GM12878 (cell line): ENCODE data around the gene CWF19L2. TPM values are rescaled to one million over a fixed set of nuclear protein-coding genes. Genes with fewer than 3 reads are reported as not detected.

Experiments used
- ATAC-seq: fragments of 200-7000 bp; cut with Tn5 transposase; 3 replicates; pipeline ENCODE4 v1.9.1; 2020; ENCODE audit warnings: mild to moderate bottlenecking, moderate library complexity
- BruUV-seq: library from RNA; stranded (reverse); fragments of 400-500 nt; replicated peaks from 2 replicates; lab custom pipeline; 2021; lab: Mats Ljungman, UMichigan
- CTCF ChIA-PET: fragments of 300-600 bp; sonication (Branson Sonifier 250); formaldehyde crosslinking; extraction: SDS; loops from one replicate; lab custom pipeline; 2021; ENCODE audit warnings: inconsistent platforms; lab: Yijun Ruan, JAX
- POLR2A ChIA-PET: fragments of 350-600 bp; formaldehyde crosslinking; extraction: SDS; loops from one replicate; lab custom pipeline; 2021; ENCODE audit warnings: inconsistent platforms; lab: Charles Lee
- RAD21 ChIA-PET: fragments of 300-600 bp; sonication (Branson Sonifier 250); formaldehyde crosslinking; loops from one replicate; lab custom pipeline; 2023; ENCODE audit warnings: antibody characterized with exemption; ENCODE audit not compliant: unreplicated experiment; lab: Charles Lee
- SMC1A ChIA-PET: fragments of 300-600 bp; sonication (Branson Sonifier 250); formaldehyde crosslinking; loops from one replicate; lab custom pipeline; 2023; ENCODE audit not compliant: unreplicated experiment, uncharacterized antibody; lab: Charles Lee
- DNase-seq: peaks from one replicate; pipeline ENCODE4 v3.0.0-alpha.2; 2011; ENCODE audit warnings: low read depth, low spot score
- FAIRE-seq: peaks from 3 replicates; lab custom pipeline; 2011; peaks lifted over from hg19 to GRCh38; lab: Jason Lieb, UNC
- H2AFZ ChIP-seq: 2 replicates; pipeline ENCODE4 v1.6.0; 2011; ENCODE audit warnings: low read depth, low read length, control low read depth; ENCODE audit not compliant: control insufficient read depth
- H3K27ac ChIP-seq: 2 replicates; pipeline ENCODE4 v1.5.1; 2011; ENCODE audit warnings: control low read depth; ENCODE audit not compliant: control insufficient read depth, insufficient read depth
- H3K27me3 ChIP-seq, 2 experiments: replicated peaks in 1 of 2; 2 replicates each; pipeline versions ENCODE4 v1.6.0 to v1.6.1; 2011; ENCODE audit warnings: low read length in 1 of 2; ENCODE audit not compliant: control insufficient read depth in 2 of 2, insufficient read depth in 2 of 2
- H3K36me3 ChIP-seq, 2 experiments: 2 replicates each; pipeline ENCODE4 v1.5.1; 2011; ENCODE audit warnings: low read length in 1 of 2; ENCODE audit not compliant: control insufficient read depth in 2 of 2, insufficient read depth in 2 of 2
- H3K4me1 ChIP-seq: 2 replicates; pipeline ENCODE4 v1.6.1; 2011; ENCODE audit warnings: mild to moderate bottlenecking, low read length, moderate library complexity, mixed read lengths; ENCODE audit not compliant: control insufficient read depth, insufficient read depth
- H3K4me2 ChIP-seq: 2 replicates; pipeline ENCODE4 v1.6.0; 2011; ENCODE audit warnings: control low read depth; ENCODE audit not compliant: control insufficient read depth, insufficient read depth
- H3K4me3 ChIP-seq: fragments of 200-600 bp; sonication (generic); 2 replicates; pipeline ENCODE4 v1.5.1; 2016
- H3K79me2 ChIP-seq: 2 replicates; pipeline ENCODE4 v1.6.0; 2011; ENCODE audit warnings: low read length; ENCODE audit not compliant: control insufficient read depth, insufficient read depth
- H3K9ac ChIP-seq: 2 replicates; pipeline ENCODE4 v1.8.0; 2011; ENCODE audit warnings: low read length, control low read depth, mixed read lengths; ENCODE audit not compliant: control insufficient read depth, insufficient read depth
- H3K9me3 ChIP-seq: replicated peaks from 3 replicates; pipeline ENCODE4 v1.5.1; 2011; ENCODE audit warnings: mild to moderate bottlenecking, low read length; ENCODE audit not compliant: control insufficient read depth, insufficient read depth
- H4K20me1 ChIP-seq: 2 replicates; pipeline ENCODE4 v1.6.0; 2011; ENCODE audit not compliant: control insufficient read depth, insufficient read depth
- CHD1 ChIP-seq: IDR thresholded peaks from 2 replicates; pipeline ENCODE4 v1.6.1; 2012; ENCODE audit warnings: low read depth, low read length, improper control_type of control experiment
- HDAC6 ChIP-seq: fragments of 200-600 bp; sonication (generic); IDR thresholded peaks from one replicate; pipeline ENCODE4 v1.8.0; 2017; ENCODE audit warnings: antibody characterized with exemption; ENCODE audit not compliant: unreplicated experiment
- IKZF2 ChIP-seq, 2 experiments: fragments of 450-650 bp; IDR thresholded peaks; 2 replicates each; pipeline ENCODE4 v1.6.1; 2017; ENCODE audit warnings: mild to moderate bottlenecking in 2 of 2, moderate library complexity in 2 of 2
- NR2C2 ChIP-seq: IDR thresholded peaks from 2 replicates; pipeline ENCODE4 v1.6.1; 2011; ENCODE audit warnings: borderline replicate concordance, low read depth; ENCODE audit not compliant: control insufficient read depth, insufficient read length
- PAX8 ChIP-seq: fragments of 450-650 bp; IDR thresholded peaks from 2 replicates; pipeline ENCODE4 v1.6.1; 2017; ENCODE audit warnings: mild to moderate bottlenecking, moderate library complexity
- SIN3A ChIP-seq: IDR thresholded peaks from 2 replicates; pipeline ENCODE4 v1.6.1; 2012; ENCODE audit warnings: low read depth, low read length, improper control_type of control experiment
- SMAD1 ChIP-seq: fragments of 450-650 bp; IDR thresholded peaks from 2 replicates; pipeline ENCODE4 v1.6.1; 2018; ENCODE audit warnings: mild to moderate bottlenecking, low read depth; ENCODE audit not compliant: partially characterized antibody
- WRNIP1 ChIP-seq: IDR thresholded peaks from 2 replicates; pipeline ENCODE4 v1.6.1; 2011; ENCODE audit warnings: low read depth, low read length, improper control_type of control experiment, borderline replicate concordance
- ZNF384 ChIP-seq: IDR thresholded peaks from 2 replicates; pipeline ENCODE4 v1.6.1; 2012; ENCODE audit warnings: low read depth, mild to moderate bottlenecking, low read length, improper control_type of control experiment, borderline replicate concordance
- WGBS: methylation state at CpG from one replicate; pipeline ENCODE4 v1.1.6; 2016; ENCODE audit warnings: low lambda C conversion rate; ENCODE audit not compliant: insufficient replicate concordance, insufficient coverage; ENCODE audit errors: missing lambda C conversion rate; 5-methylcytosine and 5-hydroxymethylcytosine counted together
- in situ Hi-C: fragments of 300-500 bp; cut with MboI; formaldehyde crosslinking; loops from 9 replicates; pipeline ENCODE4 v1.14.3; 2018; ENCODE audit warnings: mixed read lengths
- intact Hi-C: fragments of 100-400 bp; cut with micrococcal nuclease; formaldehyde crosslinking; loops from one replicate; pipeline ENCODE4 v1.14.2; 2022; ENCODE audit not compliant: unreplicated experiment
- polyA plus RNA-seq, 11 experiments: library from polyadenylated mRNA; depleted of rRNA in 4 of 11; unstranded in 6 of 11; stranded (reverse) in 5 of 11; fragments of >200 nt; fragmentation: Nextera tagmentation in 4 of 11; fragmentation: Illumina TruSeq in 1 of 11; extraction: Ambion mirVana in 4 of 11; extraction: Trizol in 1 of 11; gene quantifications; 1 replicate in 1 of 11; 2 replicates in 10 of 11; pipeline versions ENCODE4 v1.2.1 to v1.2.3, GENCODE V29; 2011 to 2016; ENCODE audit warnings: inconsistent platforms in 2 of 11, missing spikeins in 2 of 11, low read depth in 1 of 11
- total RNA-seq, 4 experiments: library from RNA; depleted of rRNA in 3 of 4; stranded (reverse); fragments of >200 nt in 3 of 4; fragmentation: Illumina TruSeq in 1 of 4; extraction: Trizol in 1 of 4; gene quantifications; 2 replicates each; pipeline versions ENCODE4 v1.2.1 to v1.2.3, GENCODE V29; 2013 to 2021
- TF ChIP-seq, protein P1 (sequence below): IDR thresholded peaks from 2 replicates; pipeline ENCODE4 v1.6.1; 2011; ENCODE audit warnings: borderline replicate concordance, low read depth, mild to moderate bottlenecking, moderate library complexity, mixed read lengths, low read length; ENCODE audit not compliant: insufficient read depth; ENCODE audit errors: extremely low read length
- TF ChIP-seq, protein P2 (sequence below): fragments of 150-350 bp; IDR thresholded peaks from 2 replicates; pipeline ENCODE4 v1.6.1; 2016; ENCODE audit warnings: low read depth, low read length
- TF ChIP-seq, protein P3 (sequence below): fragments of 450-650 bp; IDR thresholded peaks from 2 replicates; pipeline ENCODE4 v1.6.1; 2018; ENCODE audit warnings: borderline replicate concordance, mild to moderate bottlenecking; ENCODE audit not compliant: partially characterized antibody
- TF ChIP-seq, protein P4 (sequence below): fragments of 450-650 bp; conservative IDR thresholded peaks from 2 replicates; pipeline ENCODE4 v1.6.1; 2017; ENCODE audit warnings: mild to moderate bottlenecking, moderate library complexity
- TF ChIP-seq, protein P5 (sequence below): fragments of 450-650 bp; IDR thresholded peaks from 2 replicates; pipeline ENCODE4 v1.6.1; 2016; ENCODE audit warnings: mild to moderate bottlenecking

The CWF19L2 gene
- total and polyA plus RNA-seq, 10 of the 15 experiments (the other 5 are each of a cell fraction or from before 2014, with no cell fraction given): 4.5 to 18.8 (median 7.2) TPM

DNA sequence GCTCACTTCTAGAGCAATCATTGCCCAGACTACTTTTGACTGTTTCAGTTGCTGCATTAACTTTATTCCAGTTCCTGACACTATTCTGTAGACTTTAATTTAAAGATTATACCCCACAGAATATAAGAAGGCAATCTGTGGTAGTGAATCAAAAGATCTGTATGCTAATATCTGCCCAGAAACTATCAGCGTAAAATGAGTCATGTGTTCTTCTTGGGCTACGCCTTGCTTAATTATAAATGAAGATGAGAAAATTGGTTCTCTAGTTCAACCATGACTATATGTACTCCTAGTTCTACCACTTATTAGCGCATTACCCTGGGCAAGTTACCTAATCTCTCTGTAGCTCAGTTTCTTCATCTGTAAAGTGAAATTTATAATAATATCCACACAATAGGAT, 128.5 kb downstream of the CWF19L2 start:
- Histone ChIP-seq H3K27ac (no peak overlapping the region), H3K79me2 (no peaks in the 10 kb centered on the region), H3K27me3 (no peaks in the 10 kb centered on the region), H3K4me1 (no peaks in the 10 kb centered on the region), H2AFZ (no peak overlapping the region), H4K20me1 (no peaks in the 10 kb centered on the region), H3K36me3 (no peaks in the 10 kb centered on the region; a peak in 1 of 4 replicates), H3K4me2 (no peak overlapping the region), H3K9me3 (no peaks in the 10 kb centered on the region), H3K9ac (no peak overlapping the region), H3K4me3 (no peak overlapping the region)
- POLR2A ChIA-PET: no interaction called here
- ATAC-seq: no peak
- BruUV-seq: no TSS peak
- CTCF ChIA-PET: no interaction called here
- RAD21 ChIA-PET: no interaction called here
- no peak for FAIRE-seq
- intact Hi-C loops: no loop called here
- no peak for DNase-seq
- in situ Hi-C loops: no loop called here
- SMC1A ChIA-PET: no interaction called here
- WGBS: 99% methylated on average over 3 of the region's 3 CpGs
- TF ChIP-seq NR2C2 (no peak), SMAD1 (no peak), HDAC6 (no peak), ZNF384 (no peak), SIN3A (no peak), WRNIP1 (no peak), PAX8 (no peak), IKZF2 (IDR thresholded peaks at IDR 0.05) (no peak), CHD1 (no peak)
- TF ChIP-seq, protein P1, sequence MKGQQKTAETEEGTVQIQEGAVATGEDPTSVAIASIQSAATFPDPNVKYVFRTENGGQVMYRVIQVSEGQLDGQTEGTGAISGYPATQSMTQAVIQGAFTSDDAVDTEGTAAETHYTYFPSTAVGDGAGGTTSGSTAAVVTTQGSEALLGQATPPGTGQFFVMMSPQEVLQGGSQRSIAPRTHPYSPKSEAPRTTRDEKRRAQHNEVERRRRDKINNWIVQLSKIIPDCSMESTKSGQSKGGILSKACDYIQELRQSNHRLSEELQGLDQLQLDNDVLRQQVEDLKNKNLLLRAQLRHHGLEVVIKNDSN: no peak
- TF ChIP-seq, protein P2, sequence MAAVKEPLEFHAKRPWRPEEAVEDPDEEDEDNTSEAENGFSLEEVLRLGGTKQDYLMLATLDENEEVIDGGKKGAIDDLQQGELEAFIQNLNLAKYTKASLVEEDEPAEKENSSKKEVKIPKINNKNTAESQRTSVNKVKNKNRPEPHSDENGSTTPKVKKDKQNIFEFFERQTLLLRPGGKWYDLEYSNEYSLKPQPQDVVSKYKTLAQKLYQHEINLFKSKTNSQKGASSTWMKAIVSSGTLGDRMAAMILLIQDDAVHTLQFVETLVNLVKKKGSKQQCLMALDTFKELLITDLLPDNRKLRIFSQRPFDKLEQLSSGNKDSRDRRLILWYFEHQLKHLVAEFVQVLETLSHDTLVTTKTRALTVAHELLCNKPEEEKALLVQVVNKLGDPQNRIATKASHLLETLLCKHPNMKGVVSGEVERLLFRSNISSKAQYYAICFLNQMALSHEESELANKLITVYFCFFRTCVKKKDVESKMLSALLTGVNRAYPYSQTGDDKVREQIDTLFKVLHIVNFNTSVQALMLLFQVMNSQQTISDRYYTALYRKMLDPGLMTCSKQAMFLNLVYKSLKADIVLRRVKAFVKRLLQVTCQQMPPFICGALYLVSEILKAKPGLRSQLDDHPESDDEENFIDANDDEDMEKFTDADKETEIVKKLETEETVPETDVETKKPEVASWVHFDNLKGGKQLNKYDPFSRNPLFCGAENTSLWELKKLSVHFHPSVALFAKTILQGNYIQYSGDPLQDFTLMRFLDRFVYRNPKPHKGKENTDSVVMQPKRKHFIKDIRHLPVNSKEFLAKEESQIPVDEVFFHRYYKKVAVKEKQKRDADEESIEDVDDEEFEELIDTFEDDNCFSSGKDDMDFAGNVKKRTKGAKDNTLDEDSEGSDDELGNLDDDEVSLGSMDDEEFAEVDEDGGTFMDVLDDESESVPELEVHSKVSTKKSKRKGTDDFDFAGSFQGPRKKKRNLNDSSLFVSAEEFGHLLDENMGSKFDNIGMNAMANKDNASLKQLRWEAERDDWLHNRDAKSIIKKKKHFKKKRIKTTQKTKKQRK: no peak
- TF ChIP-seq, protein P3, sequence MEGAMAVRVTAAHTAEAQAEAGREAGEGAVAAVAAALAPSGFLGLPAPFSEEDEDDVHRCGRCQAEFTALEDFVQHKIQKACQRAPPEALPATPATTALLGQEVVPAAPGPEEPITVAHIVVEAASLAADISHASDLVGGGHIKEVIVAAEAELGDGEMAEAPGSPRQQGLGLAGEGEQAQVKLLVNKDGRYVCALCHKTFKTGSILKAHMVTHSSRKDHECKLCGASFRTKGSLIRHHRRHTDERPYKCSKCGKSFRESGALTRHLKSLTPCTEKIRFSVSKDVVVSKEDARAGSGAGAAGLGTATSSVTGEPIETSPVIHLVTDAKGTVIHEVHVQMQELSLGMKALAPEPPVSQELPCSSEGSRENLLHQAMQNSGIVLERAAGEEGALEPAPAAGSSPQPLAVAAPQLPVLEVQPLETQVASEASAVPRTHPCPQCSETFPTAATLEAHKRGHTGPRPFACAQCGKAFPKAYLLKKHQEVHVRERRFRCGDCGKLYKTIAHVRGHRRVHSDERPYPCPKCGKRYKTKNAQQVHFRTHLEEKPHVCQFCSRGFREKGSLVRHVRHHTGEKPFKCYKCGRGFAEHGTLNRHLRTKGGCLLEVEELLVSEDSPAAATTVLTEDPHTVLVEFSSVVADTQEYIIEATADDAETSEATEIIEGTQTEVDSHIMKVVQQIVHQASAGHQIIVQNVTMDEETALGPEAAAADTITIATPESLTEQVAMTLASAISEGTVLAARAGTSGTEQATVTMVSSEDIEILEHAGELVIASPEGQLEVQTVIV: no peak
- TF ChIP-seq, protein P4, sequence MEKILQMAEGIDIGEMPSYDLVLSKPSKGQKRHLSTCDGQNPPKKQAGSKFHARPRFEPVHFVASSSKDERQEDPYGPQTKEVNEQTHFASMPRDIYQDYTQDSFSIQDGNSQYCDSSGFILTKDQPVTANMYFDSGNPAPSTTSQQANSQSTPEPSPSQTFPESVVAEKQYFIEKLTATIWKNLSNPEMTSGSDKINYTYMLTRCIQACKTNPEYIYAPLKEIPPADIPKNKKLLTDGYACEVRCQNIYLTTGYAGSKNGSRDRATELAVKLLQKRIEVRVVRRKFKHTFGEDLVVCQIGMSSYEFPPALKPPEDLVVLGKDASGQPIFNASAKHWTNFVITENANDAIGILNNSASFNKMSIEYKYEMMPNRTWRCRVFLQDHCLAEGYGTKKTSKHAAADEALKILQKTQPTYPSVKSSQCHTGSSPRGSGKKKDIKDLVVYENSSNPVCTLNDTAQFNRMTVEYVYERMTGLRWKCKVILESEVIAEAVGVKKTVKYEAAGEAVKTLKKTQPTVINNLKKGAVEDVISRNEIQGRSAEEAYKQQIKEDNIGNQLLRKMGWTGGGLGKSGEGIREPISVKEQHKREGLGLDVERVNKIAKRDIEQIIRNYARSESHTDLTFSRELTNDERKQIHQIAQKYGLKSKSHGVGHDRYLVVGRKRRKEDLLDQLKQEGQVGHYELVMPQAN: no peak
- TF ChIP-seq, protein P5, sequence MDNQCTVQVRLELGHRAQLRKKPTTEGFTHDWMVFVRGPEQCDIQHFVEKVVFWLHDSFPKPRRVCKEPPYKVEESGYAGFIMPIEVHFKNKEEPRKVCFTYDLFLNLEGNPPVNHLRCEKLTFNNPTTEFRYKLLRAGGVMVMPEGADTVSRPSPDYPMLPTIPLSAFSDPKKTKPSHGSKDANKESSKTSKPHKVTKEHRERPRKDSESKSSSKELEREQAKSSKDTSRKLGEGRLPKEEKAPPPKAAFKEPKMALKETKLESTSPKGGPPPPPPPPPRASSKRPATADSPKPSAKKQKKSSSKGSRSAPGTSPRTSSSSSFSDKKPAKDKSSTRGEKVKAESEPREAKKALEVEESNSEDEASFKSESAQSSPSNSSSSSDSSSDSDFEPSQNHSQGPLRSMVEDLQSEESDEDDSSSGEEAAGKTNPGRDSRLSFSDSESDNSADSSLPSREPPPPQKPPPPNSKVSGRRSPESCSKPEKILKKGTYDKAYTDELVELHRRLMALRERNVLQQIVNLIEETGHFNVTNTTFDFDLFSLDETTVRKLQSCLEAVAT: no peak
